PC-3 (cell line): Measurements from ENCODE around the gene RNF20. TPM values are rescaled to one million over a fixed set of nuclear protein-coding genes. Genes with fewer than 3 reads are reported as not detected.

ENCODE experiments used
- ATAC-seq: fragments of 200-7000 bp; cut with Tn5 transposase; 2 replicates; pipeline ENCODE4 v1.9.1; 2020; ENCODE audit warnings: mild to moderate bottlenecking, moderate library complexity
- BruUV-seq: library from RNA; stranded (reverse); fragments of 400-500 nt; replicated peaks from 2 replicates; lab custom pipeline; 2021; lab: Mats Ljungman, UMichigan
- CTCF ChIA-PET: fragments of 300-600 bp; sonication (Branson Sonifier 250); formaldehyde crosslinking; loops from one replicate; lab custom pipeline; 2022; ENCODE audit warnings: antibody characterized with exemption; lab: Charles Lee
- POLR2A ChIA-PET: fragments of 300-600 bp; sonication (Branson Sonifier 250); formaldehyde crosslinking; loops from one replicate; lab custom pipeline; 2022; ENCODE audit warnings: antibody characterized with exemption; ENCODE audit not compliant: unreplicated experiment; lab: Charles Lee
- DNase-seq: peaks from one replicate; pipeline ENCODE4 v3.0.0-alpha.2; 2015
- H2AFZ ChIP-seq: fragments of 300-600 bp; sonication (generic); 2 replicates; pipeline ENCODE4 v1.6.0; 2016; ENCODE audit warnings: antibody characterized with exemption, low read length
- H3F3A ChIP-seq: fragments of 300-600 bp; sonication (generic); one replicate; pipeline ENCODE4 v1.6.0; 2017; ENCODE audit warnings: antibody characterized with exemption, low read length, control low read depth, mild to moderate bottlenecking; ENCODE audit not compliant: unreplicated experiment
- H3K27ac ChIP-seq: fragments of 300-600 bp; sonication (generic); 2 replicates; pipeline ENCODE4 v1.5.1; 2016; ENCODE audit warnings: mild to moderate bottlenecking, low read length
- H3K27me3 ChIP-seq: fragments of 300-600 bp; sonication (generic); 2 replicates; pipeline ENCODE4 v1.6.1; 2016; ENCODE audit warnings: low read length, mixed read lengths
- H3K36me3 ChIP-seq: fragments of 300-600 bp; sonication (generic); 2 replicates; pipeline ENCODE4 v1.6.1; 2016; ENCODE audit warnings: low read depth, mixed run types, low read length, mixed read lengths
- H3K4me1 ChIP-seq: fragments of 300-600 bp; sonication (generic); 2 replicates; pipeline ENCODE4 v1.5.1; 2016; ENCODE audit warnings: low read length; ENCODE audit not compliant: insufficient read depth
- H3K4me2 ChIP-seq: fragments of 300-600 bp; sonication (generic); 2 replicates; pipeline ENCODE4 v1.6.0; 2016; ENCODE audit warnings: low read length
- H3K4me3 ChIP-seq: fragments of 300-600 bp; sonication (generic); 2 replicates; pipeline ENCODE4 v1.5.1; 2016; ENCODE audit warnings: mild to moderate bottlenecking, low read length, mixed read lengths
- H3K79me2 ChIP-seq: fragments of 300-600 bp; sonication (generic); 2 replicates; pipeline ENCODE4 v1.6.1; 2017; ENCODE audit warnings: low read length, mixed read lengths
- H3K9ac ChIP-seq: fragments of 300-600 bp; sonication (generic); 2 replicates; pipeline ENCODE4 v1.6.0; 2016; ENCODE audit warnings: mild to moderate bottlenecking, low read length
- H3K9me2 ChIP-seq: fragments of 300-600 bp; sonication (generic); replicated peaks from 2 replicates; pipeline ENCODE4 v1.6.1; 2016; ENCODE audit warnings: mixed run types, low read length, mixed read lengths
- H3K9me3 ChIP-seq: fragments of 300-600 bp; sonication (generic); 2 replicates; pipeline ENCODE4 v1.6.1; 2016; ENCODE audit warnings: low read length, mixed read lengths
- H4K20me1 ChIP-seq: fragments of 300-600 bp; sonication (generic); 2 replicates; pipeline ENCODE4 v1.6.1; 2016; ENCODE audit warnings: low read length, mixed read lengths
- CTCF ChIP-seq: fragments of 300-600 bp; sonication (generic); conservative IDR thresholded peaks from 2 replicates; pipeline ENCODE4 v1.5.1; 2017; ENCODE audit warnings: antibody characterized with exemption, low read depth, mild to moderate bottlenecking, low read length
- EZH2 ChIP-seq: fragments of 300-600 bp; sonication (generic); IDR thresholded peaks from one replicate; pipeline ENCODE4 v1.6.1; 2017; ENCODE audit warnings: antibody characterized with exemption, mild to moderate bottlenecking, low read length; ENCODE audit not compliant: unreplicated experiment
- EZH2phosphoT487 ChIP-seq: fragments of 300-600 bp; sonication (generic); IDR thresholded peaks from 2 replicates; pipeline ENCODE4 v1.6.1; 2018; ENCODE audit warnings: mild to moderate bottlenecking, antibody characterized with exemption, low read length, borderline replicate concordance
- intact Hi-C: fragments of 100-400 bp; cut with micrococcal nuclease; formaldehyde crosslinking; loops from 2 replicates; pipeline ENCODE4 v1.9.0; 2023
- total RNA-seq: library from RNA; depleted of rRNA; stranded (reverse); fragments of >200 nt; gene quantifications from 2 replicates; pipeline ENCODE4 v1.2.3, GENCODE V29; 2014

Gene RNF20
- total RNA-seq, 1 experiment from 2014 or later = 14.7 TPM

- Histone ChIP-seq H3K36me3 (peaks cover 27% of the 10 kb centered on the region), H3K27ac (no peak overlapping the region), H3K9me2 (no peaks in the 10 kb centered on the region)
Observed at GRCh38 chr9:101561740-101562139, 28.1 kb downstream of the RNF20 start.

GRCh38 chr9:101562966-101563365 lies 29.3 kb downstream of the RNF20 start:
- TF ChIP-seq CTCF (no peak), EZH2phosphoT487 (no peak), EZH2 (no peak)
- Histone ChIP-seq H3K4me2 (no peak overlapping the region), H3K9me3 (no peaks in the 10 kb centered on the region), H3K4me1 (no peaks in the 10 kb centered on the region), H3F3A (no peaks in the 10 kb centered on the region), H2AFZ (no peak overlapping the region), H3K27me3 (no peaks in the 10 kb centered on the region), H3K4me3 (no peak overlapping the region), H3K36me3 (peaks cover 24% of the 10 kb centered on the region), H3K9me2 (no peaks in the 10 kb centered on the region), H4K20me1 (0 out of 2 replicates have a peak, but pooled peaks cover 4% of the 10 kb centered on the region), H3K9ac (no peak overlapping the region), H3K79me2 (no peaks in the 10 kb centered on the region), H3K27ac (no peak overlapping the region)
- ATAC-seq (no peak), DNase-seq (no peak)
- POLR2A ChIA-PET = no interaction called here
- intact Hi-C loops = no loop called here
- BruUV-seq = no TSS peak
- CTCF ChIA-PET = interaction anchor here (0.6 kb wide), 1 partner anchor 1155 kb away, joined by 3 read pairs; no protein-coding TSS in a partner anchor

More at GRCh38 chr9:101561740-101562139, 28.1 kb downstream of the RNF20 start:
- TF ChIP-seq EZH2 (no peak), EZH2phosphoT487 (no peak), CTCF (no peak)
- H3K4me2 ChIP-seq = no peak overlapping the region
- no peaks in the 10 kb centered on the region for H3F3A ChIP-seq
- ATAC-seq (no peak), DNase-seq (no peak)
- intact Hi-C loops = no loop called here
- H2AFZ ChIP-seq = no peak overlapping the region
- H3K9me3 ChIP-seq = no peaks in the 10 kb centered on the region
- no TSS peak for BruUV-seq
- no peaks in the 10 kb centered on the region for H3K79me2 ChIP-seq
- no peak overlapping the region for H3K9ac ChIP-seq
- no peaks in the 10 kb centered on the region for H3K4me1 ChIP-seq
- H4K20me1 ChIP-seq = no peaks in the 10 kb centered on the region
- ChIA-PET CTCF (no interaction called here), POLR2A (no interaction called here)
- H3K27me3 ChIP-seq = no peaks in the 10 kb centered on the region
- H3K4me3 ChIP-seq = no peak overlapping the region

GRCh38 chr9:101564252-101564651 lies 30.6 kb downstream of the RNF20 start:
- Histone ChIP-seq H2AFZ (no peak overlapping the region), H3K9me3 (no peaks in the 10 kb centered on the region), H3K36me3 (peaks cover 24% of the 10 kb centered on the region), H3K27me3 (no peaks in the 10 kb centered on the region), H3K79me2 (no peaks in the 10 kb centered on the region), H3K4me1 (no peaks in the 10 kb centered on the region), H4K20me1 (0 out of 2 replicates have a peak, but pooled peaks cover 4% of the 10 kb centered on the region), H3F3A (no peaks in the 10 kb centered on the region), H3K4me2 (no peak overlapping the region), H3K27ac (no peak overlapping the region), H3K4me3 (no peak overlapping the region), H3K9me2 (no peaks in the 10 kb centered on the region), H3K9ac (no peak overlapping the region)
- DNase-seq (no peak), ATAC-seq (no peak)
- no TSS peak for BruUV-seq
- TF ChIP-seq CTCF (no peak), EZH2 (no peak), EZH2phosphoT487 (no peak)
- CTCF ChIA-PET = no interaction called here
- POLR2A ChIA-PET = no interaction called here
- intact Hi-C loops = no loop called here
